NCI-H187 treated with DMSO at 0.1 percent for 48 hours (cell line): ENCODE data around the gene TCF7L2.

Experiments
- DNase-seq: peaks from one replicate; lab custom pipeline; 2025; lab: John Stamatoyannopoulos, UW

Gene TCF7L2

DNA sequence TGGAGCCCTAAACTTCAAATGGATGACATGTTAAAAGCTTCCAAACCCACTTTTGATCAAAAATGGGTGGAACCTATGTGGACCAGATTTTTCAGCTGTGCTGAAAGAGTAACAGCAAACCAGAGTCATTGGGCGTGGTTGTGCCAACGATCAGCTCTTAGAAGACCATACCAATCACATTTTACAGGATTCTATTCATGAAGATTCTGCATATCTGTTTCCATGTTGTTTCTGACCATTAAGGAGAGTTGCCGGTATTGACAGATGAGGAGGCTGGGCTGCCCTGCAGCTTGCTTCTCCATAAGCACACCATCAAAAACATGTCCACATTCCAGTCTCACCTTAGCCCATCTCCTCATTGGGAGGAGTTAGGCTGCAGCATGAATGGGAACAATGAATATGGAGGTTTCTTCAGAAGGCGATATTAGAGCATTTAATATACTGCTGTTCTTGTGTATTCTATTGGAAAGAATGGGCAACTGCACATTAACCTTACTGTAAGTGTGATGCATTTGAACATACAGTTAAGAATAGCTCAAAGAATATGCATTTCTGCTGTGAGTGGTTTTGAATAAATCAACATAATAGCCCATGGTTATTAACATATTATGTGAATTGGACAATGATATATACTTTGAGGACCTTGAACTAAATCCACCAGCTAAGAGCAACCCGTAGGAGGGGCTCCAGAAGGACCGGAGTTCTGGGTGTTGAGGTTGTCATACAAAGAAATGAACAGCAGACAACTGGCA is 116.7 kb downstream of the TCF7L2 start:
- DNase-seq, result no peak

GRCh38 chr10:113067501-113067900 is 117.5 kb downstream of the TCF7L2 start:
- no peak for DNase-seq

- DNase-seq, result no peak
Measured at GRCh38 chr10:113068178-113068890, 118.3 kb downstream of the TCF7L2 start.

GRCh38 chr10:113069595-113069994 is 119.5 kb downstream of the TCF7L2 start:
- no peak for DNase-seq

GRCh38 chr10:113071446-113071845 is 121.4 kb downstream of the TCF7L2 start:
- DNase-seq, result no peak

GRCh38 chr10:113073549-113074189 is 123.6 kb downstream of the TCF7L2 start:
- no peak for DNase-seq

DNA sequence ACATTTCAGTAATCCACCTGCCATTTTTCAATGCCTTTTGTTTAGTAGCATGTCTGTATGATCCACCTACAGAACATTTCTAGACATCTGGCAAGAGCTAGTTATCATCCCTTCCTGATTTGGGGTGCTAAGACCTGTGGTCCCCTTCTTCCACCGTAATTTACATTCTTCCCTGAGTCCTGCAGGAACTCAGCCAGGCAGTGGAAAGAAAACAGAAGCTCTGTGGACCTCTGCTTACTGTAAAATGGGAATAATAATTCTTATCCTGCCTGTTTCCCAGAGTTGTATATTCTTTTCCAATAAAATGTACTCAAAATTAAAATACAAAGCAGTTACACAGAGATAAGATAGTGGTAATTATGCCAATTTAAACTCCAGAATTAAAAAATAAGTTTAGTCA is 126.9 kb downstream of the TCF7L2 start:
- no peak for DNase-seq

- no peak for DNase-seq
Measured at GRCh38 chr10:113078282-113078907, 128.3 kb downstream of the TCF7L2 start.

DNA sequence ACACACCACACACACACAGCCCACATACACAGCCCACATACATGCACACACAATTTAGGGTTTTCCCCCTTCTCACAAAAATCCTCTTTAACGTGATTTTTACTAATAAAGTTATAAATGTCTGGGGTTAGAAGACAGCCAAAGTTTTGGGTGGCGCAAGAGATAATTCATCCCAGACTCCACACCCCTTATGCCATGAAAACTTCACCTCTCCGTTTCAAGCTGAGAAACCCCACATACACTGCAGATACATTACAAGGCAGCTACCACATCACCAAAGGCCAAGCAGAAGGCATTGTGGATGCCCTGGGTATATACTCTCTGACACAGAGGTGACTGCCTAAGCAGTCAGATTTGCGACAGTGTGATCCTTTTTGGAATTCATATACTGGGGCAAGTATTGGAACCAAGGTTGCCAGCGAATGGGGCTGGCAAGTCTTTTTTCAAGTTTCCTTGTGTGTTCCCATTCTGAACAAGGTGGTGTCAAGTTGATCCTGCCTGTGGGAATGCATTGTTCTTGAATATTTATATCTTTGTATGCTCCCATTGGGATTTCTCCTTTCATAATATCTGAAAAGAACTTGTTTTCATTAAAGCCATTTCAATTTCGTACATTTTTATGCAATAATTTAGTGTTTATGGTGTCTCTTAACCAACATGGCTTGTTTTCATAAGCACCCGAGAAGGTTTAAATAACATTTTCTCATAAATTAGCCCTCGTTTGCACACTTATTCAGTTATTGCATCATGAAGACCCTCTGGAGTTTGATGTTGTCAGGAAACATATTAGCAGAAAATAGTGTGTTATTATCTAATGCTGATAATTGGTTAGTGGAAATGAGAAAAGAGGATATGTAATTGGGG is 130.2 kb downstream of the TCF7L2 start:
- DNase-seq, result no peak

DNA sequence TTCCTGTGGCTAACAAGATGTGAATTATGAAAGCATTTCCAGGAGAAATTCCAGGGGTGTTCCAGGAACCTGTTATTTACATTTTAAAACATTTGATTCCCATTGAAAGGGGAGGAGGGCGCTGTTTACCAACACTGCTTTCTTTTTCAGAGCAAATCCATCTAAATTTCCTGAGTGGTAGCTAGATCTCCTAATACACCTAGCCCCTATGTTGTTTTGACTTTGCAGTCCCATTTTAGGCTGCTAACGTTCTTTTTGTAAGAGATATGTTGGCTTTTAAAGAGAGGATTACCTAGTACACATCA is 130.8 kb downstream of the TCF7L2 start:
- DNase-seq, result no peak

DNA sequence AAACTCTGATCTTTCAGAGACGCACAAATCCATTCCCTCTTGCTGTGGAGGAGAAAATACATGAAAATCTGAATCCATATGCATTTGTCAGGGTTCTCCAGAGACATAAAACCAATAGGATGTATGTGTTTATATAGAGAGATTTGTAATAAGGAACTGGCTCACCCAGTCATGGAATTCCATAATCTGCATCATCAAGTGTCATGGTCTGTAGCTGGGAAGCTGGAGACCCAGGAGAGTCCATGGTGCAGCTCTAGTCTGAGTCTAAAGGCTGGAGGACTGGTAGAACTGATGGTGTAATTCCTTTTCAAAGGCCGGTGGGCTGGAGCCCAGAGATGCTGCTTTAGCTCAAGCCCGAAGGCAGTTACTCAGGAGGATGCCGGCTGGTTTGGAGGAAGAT is 134.0 kb downstream of the TCF7L2 start:
- no peak for DNase-seq

- DNase-seq, result no peak
Measured at GRCh38 chr10:113085776-113086175, 135.7 kb downstream of the TCF7L2 start.

- no peak for DNase-seq
Measured at GRCh38 chr10:113086282-113086681, 136.2 kb downstream of the TCF7L2 start.

DNA sequence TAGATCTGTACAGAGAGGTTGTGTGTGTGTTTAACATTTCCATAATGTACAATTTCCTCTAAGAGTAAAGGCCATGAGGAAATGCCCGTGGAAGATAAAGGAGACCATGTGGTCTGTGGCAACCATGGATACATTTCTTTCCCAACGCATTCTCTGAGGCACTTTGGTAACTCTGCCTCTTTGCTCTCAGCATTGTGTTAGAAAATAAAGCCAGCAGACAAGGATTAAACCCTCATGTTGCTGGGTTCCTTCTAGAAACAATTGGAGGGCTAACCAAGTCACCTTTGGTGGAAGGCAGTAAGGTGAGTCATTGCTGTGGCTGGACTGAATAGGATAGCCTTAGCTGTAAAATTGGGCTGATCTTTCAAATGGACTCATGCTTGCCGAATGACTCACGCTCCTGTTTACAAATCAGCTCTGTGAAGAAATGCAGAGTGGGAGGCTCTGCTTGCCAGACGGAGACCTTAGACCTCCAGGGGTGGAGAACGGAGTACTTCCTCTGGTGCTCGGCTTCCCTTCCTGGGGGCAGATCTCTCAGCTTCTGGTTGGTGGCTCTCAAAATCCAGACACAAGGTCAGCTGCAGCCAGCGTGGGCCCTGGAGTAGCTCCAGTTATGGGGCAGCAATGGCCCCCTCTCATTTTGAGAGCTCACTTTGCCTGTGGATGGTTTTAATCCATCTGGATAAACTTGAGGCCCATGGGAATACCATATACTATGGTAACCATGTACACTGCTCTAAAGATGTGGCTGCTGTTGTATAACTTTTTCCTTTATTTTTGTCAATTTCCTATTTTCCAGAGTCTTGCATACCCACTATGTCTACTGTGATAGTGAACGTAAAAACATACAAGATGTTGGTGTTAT is 137.3 kb downstream of the TCF7L2 start:
- DNase-seq, result no peak

DNA sequence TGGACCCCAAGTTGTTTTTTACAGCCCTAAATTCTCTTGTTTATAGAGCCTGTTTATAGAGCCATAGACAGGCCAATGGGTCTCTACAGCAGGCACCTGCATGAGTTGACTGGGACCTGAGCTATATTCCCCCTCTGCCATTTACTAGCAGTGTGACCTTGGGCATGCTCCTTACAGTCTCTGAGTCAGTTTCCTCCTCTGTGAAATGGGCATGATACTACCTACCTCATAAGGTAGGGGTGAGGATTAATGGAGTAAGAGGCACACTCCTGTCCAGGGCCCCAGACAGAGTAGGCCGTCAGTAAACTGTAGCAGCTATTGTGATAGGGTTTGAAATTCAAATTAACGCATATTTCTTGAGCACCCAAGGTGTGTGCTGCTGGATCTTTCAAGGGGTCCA is 138.1 kb downstream of the TCF7L2 start:
- no peak for DNase-seq

DNA sequence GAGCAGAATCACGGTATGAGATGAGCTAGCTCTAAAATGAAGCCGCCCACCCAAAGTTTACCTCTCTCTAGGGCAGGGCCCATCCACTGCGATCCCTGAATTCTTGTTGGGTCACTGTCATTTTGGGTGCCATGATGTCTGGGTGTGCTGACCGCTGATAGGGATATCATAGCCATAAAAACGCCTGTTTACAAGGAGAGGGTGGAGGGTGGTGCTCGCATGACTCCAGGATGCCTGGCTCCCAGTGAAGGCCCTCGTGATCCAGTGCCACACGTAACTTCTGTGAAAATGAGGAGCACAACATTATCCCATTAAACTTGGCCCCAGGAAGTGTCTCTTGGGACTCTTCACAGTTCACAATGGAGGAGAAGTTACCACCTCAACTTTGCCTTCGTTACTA is 139.5 kb downstream of the TCF7L2 start:
- no peak for DNase-seq

- no peak for DNase-seq
Measured at GRCh38 chr10:113091920-113092319, 141.9 kb downstream of the TCF7L2 start.

DNA sequence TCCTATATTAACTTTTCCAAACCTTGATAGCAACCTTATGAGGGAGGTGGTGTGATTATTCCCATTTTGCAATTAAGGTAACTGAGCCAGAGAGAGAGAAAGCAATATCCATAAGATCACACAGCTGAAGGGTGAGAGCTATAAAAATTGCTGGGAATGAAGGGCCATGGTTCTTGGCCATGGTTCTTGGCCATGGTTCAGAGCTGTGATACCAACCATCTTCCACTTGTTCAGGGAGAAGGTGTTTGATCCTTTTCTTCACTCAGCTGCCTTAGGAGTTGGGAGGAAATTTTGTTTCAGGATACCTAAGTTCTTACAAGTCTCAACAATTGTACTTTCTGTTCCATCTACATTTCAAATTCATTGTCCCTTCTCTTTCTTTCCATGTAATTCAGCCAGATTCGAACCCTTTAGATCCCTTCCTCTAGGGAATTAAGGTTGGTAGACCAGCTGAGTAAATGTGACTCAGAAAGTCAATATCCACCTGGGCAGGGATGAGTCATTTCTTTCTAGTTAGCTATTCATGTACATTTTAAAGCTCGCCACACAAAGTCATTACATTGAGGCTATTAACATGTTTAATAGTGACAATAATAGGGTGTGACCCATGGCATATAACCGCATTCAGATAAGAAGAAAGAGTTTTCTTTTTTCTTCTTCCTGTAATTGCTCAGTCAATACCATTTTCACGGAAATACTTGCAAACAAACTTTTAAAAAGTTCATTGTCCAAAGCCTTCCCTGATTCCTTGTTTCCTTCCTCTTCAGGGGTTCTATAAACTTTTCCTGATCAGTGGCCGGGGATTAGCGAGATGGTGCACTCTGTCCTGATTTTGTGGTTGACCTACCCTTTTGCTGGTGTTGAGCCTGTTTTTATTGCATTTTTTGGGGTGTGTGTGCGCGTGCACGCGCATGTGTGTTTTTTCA is 143.4 kb downstream of the TCF7L2 start:
- DNase-seq, result no peak

- no peak for DNase-seq
Measured at GRCh38 chr10:113094114-113094486, 144.1 kb downstream of the TCF7L2 start.
